ACC112 (cell line): ENCODE results near the gene GLTP.
"Not testable (repeated sequence)": the region's sequence is repeated elsewhere in the genome, so short reads cannot be mapped to it uniquely, and the experiment has no call there.

Source experiments
- H2AFZ ChIP-seq: fragments of 200-600 bp; sonication (generic); one replicate; pipeline ENCODE4 v1.6.0; 2017; ENCODE audit warnings: antibody characterized with exemption, low read length; ENCODE audit not compliant: unreplicated experiment
- H3K27ac ChIP-seq: fragments of 200-600 bp; sonication (generic); 2 replicates; pipeline ENCODE4 v1.5.1; 2014; ENCODE audit warnings: low read depth, mild to moderate bottlenecking, antibody characterized with exemption, low read length, moderate library complexity
- H3K27me3 ChIP-seq: fragments of 200-600 bp; sonication (generic); 2 replicates; pipeline ENCODE4 v1.6.1; 2014; ENCODE audit warnings: mild to moderate bottlenecking, antibody characterized with exemption, low read length, moderate library complexity, mixed read lengths; ENCODE audit not compliant: insufficient read depth
- H3K36me3 ChIP-seq: fragments of 200-600 bp; sonication (generic); 2 replicates; pipeline ENCODE4 v1.6.1; 2016; ENCODE audit warnings: mild to moderate bottlenecking, antibody characterized with exemption, low read length, moderate library complexity, mixed read lengths; ENCODE audit not compliant: insufficient read depth
- H3K4me1 ChIP-seq: fragments of 200-600 bp; sonication (generic); one replicate; pipeline ENCODE4 v1.6.1; 2016; ENCODE audit warnings: low read length, mixed read lengths; ENCODE audit not compliant: insufficient read depth, unreplicated experiment, control insufficient read depth
- H3K4me3 ChIP-seq: fragments of 200-600 bp; sonication (generic); 2 replicates; pipeline ENCODE4 v1.5.1; 2014; ENCODE audit warnings: mild to moderate bottlenecking, low read depth, low read length
- H3K79me2 ChIP-seq: fragments of 200-600 bp; sonication (generic); one replicate; pipeline ENCODE4 v1.6.0; 2016; ENCODE audit warnings: low read length; ENCODE audit not compliant: control insufficient read depth, unreplicated experiment, insufficient read depth

Gene GLTP

GRCh38 chr12:109892165-109892715, 11.9 kb upstream of the GLTP start:
- H3K4me1 ChIP-seq: peaks cover 23% of the 10 kb centered on the region
- H3K27me3 ChIP-seq: no peaks in the 10 kb centered on the region
- H2AFZ ChIP-seq: no peak overlapping the region
- H3K27ac ChIP-seq: no peak overlapping the region
- H3K4me3 ChIP-seq: no peak overlapping the region
- no peaks in the 10 kb centered on the region for H3K79me2 ChIP-seq
- no peaks in the 10 kb centered on the region for H3K36me3 ChIP-seq

DNA sequence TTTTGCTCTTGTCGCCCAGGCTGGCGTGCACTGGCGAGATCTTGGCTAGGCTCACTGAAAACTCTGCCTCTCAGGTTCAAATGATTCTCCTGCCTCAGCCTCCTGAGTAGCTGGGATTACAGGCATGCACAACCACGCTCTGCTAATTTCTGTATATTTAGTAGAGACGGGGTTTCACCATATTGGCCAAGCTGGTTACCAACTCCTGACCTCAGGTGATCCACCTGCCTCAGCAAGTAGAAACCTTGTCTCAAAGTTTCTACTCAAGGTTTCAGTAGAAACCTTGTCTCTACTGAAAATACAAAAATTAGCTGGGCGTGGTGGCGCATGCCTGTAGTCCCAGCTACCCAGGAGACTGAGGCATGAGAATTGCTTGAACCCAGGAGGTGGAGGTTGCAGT, 11.4 kb upstream of the GLTP start:
- H3K27me3 ChIP-seq, H2AFZ ChIP-seq, H3K79me2 ChIP-seq, H3K27ac ChIP-seq, H3K4me3 ChIP-seq, H3K36me3 ChIP-seq: not testable (repeated sequence)
- H3K4me1 ChIP-seq: peaks cover 23% of the 10 kb centered on the region

DNA sequence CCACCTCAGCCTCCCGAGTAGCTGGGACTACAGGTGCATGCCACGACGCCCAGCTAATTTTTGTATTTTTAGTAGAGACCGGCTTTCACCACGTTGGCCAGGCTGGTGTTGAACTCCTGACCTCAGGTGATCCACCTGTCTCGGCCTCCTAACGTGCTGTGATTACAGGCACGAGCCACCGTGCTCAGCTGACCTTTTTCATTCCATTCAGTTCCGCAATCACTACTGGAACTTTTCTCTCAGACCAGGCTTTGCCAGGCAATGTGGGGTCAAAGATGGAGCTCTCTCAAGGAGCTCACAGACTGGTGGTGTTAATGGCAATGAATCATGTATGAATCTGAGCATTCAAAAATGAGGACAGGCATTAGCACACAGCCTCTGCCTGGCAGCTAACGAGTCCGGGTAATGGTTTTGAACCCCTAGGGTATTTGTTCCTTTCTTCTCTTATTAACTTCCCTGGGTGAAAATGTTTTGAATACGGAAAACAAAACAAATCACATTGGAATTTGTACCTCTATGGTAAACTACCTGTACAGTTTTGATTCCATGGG, 10.4 kb upstream of the GLTP start:
- H3K4me1 ChIP-seq: peaks cover 23% of the 10 kb centered on the region
- H3K36me3 ChIP-seq: no peaks in the 10 kb centered on the region
- H3K27ac ChIP-seq: no peak overlapping the region
- no peak overlapping the region for H3K4me3 ChIP-seq
- no peaks in the 10 kb centered on the region for H3K79me2 ChIP-seq
- H2AFZ ChIP-seq: no peak overlapping the region
- H3K27me3 ChIP-seq: no peaks in the 10 kb centered on the region

- H3K27me3 ChIP-seq: no peaks in the 10 kb centered on the region
- no peak overlapping the region for H2AFZ ChIP-seq
- H3K27ac ChIP-seq: peak overlapping the region; percentile 90
- H3K4me3 ChIP-seq: no peak overlapping the region
- peaks cover 23% of the 10 kb centered on the region for H3K4me1 ChIP-seq
- no peaks in the 10 kb centered on the region for H3K79me2 ChIP-seq
- H3K36me3 ChIP-seq: no peaks in the 10 kb centered on the region
Measured at GRCh38 chr12:109888179-109889020, 8.1 kb upstream of the GLTP start.

DNA sequence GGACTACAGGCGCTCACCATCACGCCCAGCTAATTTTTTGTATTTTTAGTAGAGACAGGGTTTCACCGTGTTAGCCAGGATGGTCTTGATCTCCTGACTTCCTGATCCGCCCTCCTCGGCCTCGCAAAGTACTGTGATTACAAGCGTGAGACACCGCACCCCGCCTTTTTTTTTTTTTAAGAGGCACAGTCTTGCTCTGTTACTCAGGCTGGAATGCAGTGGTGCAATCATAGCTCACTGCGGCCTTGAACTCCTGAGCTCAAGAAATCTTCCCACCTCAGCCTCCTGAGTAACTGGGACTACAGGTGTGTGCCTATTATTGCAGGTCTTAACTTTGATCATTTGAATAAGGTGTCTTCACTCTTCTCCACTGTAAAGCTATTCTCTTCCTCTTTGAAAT, 5.3 kb upstream of the GLTP start:
- Histone ChIP-seq H3K27me3 (no peaks in the 10 kb centered on the region), H3K36me3 (no peaks in the 10 kb centered on the region), H3K4me1 (peaks cover 37% of the 10 kb centered on the region), H2AFZ (no peak overlapping the region), H3K4me3 (no peak overlapping the region), H3K27ac (no peak overlapping the region), H3K79me2 (no peaks in the 10 kb centered on the region)

GRCh38 chr12:109883461-109883860, 3.1 kb upstream of the GLTP start:
- peaks cover 31% of the 10 kb centered on the region for H3K4me1 ChIP-seq
- no peak overlapping the region for H3K4me3 ChIP-seq
- H3K27me3 ChIP-seq: no peaks in the 10 kb centered on the region
- no peak overlapping the region for H3K27ac ChIP-seq
- H2AFZ ChIP-seq: no peak overlapping the region
- no peaks in the 10 kb centered on the region for H3K36me3 ChIP-seq
- peaks cover 17% of the 10 kb centered on the region for H3K79me2 ChIP-seq

DNA sequence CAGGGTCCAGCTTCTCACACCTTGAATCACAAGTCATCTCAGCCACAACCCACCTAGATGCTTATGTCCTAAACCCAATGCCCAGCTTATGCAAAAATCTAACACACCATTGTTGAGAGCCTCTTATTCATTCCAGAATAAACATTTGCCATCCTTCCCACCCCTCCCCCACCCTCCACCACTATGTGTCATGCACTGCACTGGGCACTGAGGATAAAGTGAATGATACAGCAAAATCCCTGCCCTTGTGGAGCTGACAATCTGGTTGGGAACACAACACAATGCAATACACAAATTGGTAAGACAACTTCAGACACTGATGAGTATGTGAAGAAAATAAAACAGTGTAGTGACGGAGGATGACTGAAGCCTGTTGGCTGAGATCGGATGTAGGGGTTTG, 1.4 kb upstream of the GLTP start:
- no peak overlapping the region for H2AFZ ChIP-seq
- peaks cover 32% of the 10 kb centered on the region for H3K79me2 ChIP-seq
- peak overlapping the region; percentile 35; the same call in 1 of the 2 replicates for H3K27ac ChIP-seq
- H3K27me3 ChIP-seq: no peaks in the 10 kb centered on the region
- peaks cover 33% of the 10 kb centered on the region for H3K4me1 ChIP-seq
- H3K4me3 ChIP-seq: no peak overlapping the region
- H3K36me3 ChIP-seq: no peaks in the 10 kb centered on the region

- Histone ChIP-seq H3K79me2 (peaks cover 37% of the 10 kb centered on the region), H3K27ac (no peak overlapping the region), H3K4me1 (peaks cover 33% of the 10 kb centered on the region), H3K36me3 (no peaks in the 10 kb centered on the region), H2AFZ (peak overlapping the region; percentile 93), H3K27me3 (no peaks in the 10 kb centered on the region), H3K4me3 (peak overlapping the region; percentile 80)
Measured at GRCh38 chr12:109880938-109881337, 597 bp upstream of the GLTP start.

GRCh38 chr12:109879351-109880042, 844 bp downstream of the GLTP start:
- H2AFZ ChIP-seq: peak overlapping the region; percentile 83
- H3K27me3 ChIP-seq: no peaks in the 10 kb centered on the region
- H3K36me3 ChIP-seq: no peaks in the 10 kb centered on the region
- peaks cover 33% of the 10 kb centered on the region for H3K4me1 ChIP-seq
- H3K79me2 ChIP-seq: peaks cover 50% of the 10 kb centered on the region
- peak overlapping the region; percentile 27 for H3K27ac ChIP-seq
- peak overlapping the region; percentile 94 for H3K4me3 ChIP-seq

- Histone ChIP-seq H3K4me3 (peak overlapping the region; percentile 94), H3K79me2 (peaks cover 57% of the 10 kb centered on the region), H3K36me3 (no peaks in the 10 kb centered on the region), H3K27me3 (no peaks in the 10 kb centered on the region), H3K27ac (no peak overlapping the region), H3K4me1 (peaks cover 33% of the 10 kb centered on the region), H2AFZ (no peak overlapping the region)
Measured at GRCh38 chr12:109878749-109879148, 1.6 kb downstream of the GLTP start.
